ENCODE results near the gene CERS5.

The CERS5 gene

DNA sequence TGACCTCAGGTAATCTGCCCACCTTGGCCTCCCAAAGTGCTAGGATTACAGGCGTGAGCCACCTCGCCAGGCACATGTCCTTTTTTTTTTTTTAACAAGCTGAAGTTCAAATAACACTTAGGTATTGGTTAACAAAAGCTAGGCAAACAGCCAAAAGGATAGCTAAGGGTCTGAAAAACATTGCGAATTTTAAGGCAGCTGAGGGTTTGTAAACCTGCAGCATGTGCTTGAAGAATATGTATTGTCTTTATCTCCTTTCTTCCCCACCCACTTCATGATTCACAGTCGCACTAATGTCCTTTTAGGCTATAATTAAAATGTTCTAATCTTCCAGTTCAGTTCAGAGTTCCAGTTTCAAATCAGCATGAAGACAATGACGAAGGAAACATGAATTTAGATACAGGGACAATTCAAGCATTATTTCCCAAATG, 30.1 kb upstream of the CERS5 start:
- TF ChIP-seq, protein P1, sequence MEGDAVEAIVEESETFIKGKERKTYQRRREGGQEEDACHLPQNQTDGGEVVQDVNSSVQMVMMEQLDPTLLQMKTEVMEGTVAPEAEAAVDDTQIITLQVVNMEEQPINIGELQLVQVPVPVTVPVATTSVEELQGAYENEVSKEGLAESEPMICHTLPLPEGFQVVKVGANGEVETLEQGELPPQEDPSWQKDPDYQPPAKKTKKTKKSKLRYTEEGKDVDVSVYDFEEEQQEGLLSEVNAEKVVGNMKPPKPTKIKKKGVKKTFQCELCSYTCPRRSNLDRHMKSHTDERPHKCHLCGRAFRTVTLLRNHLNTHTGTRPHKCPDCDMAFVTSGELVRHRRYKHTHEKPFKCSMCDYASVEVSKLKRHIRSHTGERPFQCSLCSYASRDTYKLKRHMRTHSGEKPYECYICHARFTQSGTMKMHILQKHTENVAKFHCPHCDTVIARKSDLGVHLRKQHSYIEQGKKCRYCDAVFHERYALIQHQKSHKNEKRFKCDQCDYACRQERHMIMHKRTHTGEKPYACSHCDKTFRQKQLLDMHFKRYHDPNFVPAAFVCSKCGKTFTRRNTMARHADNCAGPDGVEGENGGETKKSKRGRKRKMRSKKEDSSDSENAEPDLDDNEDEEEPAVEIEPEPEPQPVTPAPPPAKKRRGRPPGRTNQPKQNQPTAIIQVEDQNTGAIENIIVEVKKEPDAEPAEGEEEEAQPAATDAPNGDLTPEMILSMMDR (IDR thresholded peaks at IDR 0.05; ENCODE audit: low read length), result no peak
- TF ChIP-seq EZH2 (IDR thresholded peaks at IDR 0.05; ENCODE audit: borderline replicate concordance, low read length), result no peak
- Histone ChIP-seq H3K27me3 (ENCODE audit: insufficient read depth, low read length) (no peaks in the 10 kb centered on the region), H3K79me2 (ENCODE audit: insufficient read depth, low read length) (no peaks in the 10 kb centered on the region), H3K4me3 (ENCODE audit: low read depth, low read length, poor library complexity, severe bottlenecking) (no peak overlapping the region), H3K9ac (ENCODE audit: low read length) (no peak overlapping the region), H4K20me1 (ENCODE audit: insufficient read depth, low read length) (no peaks in the 10 kb centered on the region), H3K4me1 (ENCODE audit: insufficient read depth, low read length, severe bottlenecking) (no peaks in the 10 kb centered on the region), H3K9me2 (ENCODE audit: low read depth, low read length) (no peaks in the 10 kb centered on the region), H3K4me2 (ENCODE audit: low read length) (no peak overlapping the region), H2AFZ (ENCODE audit: low read length) (no peak overlapping the region), H3F3A (ENCODE audit: insufficient read depth, low read length) (no peaks in the 10 kb centered on the region), H3K27ac (ENCODE audit: low read depth, low read length, poor library complexity, severe bottlenecking) (no peak overlapping the region), H3K9me3 (ENCODE audit: low read length) (no peaks in the 10 kb centered on the region), H3K36me3 (ENCODE audit: insufficient read depth, low read length) (no peaks in the 10 kb centered on the region)

GRCh38 chr12:50196537-50196936, 29.4 kb upstream of the CERS5 start:
- no peak overlapping the region for H2AFZ ChIP-seq (ENCODE audit: low read length)
- no peaks in the 10 kb centered on the region for H3K9me3 ChIP-seq (ENCODE audit: low read length)
- no peak overlapping the region for H3K9ac ChIP-seq (ENCODE audit: low read length)
- TF ChIP-seq, protein P1 (IDR thresholded peaks at IDR 0.05; ENCODE audit: low read length), result no peak
- no peak for TF ChIP-seq EZH2 (IDR thresholded peaks at IDR 0.05; ENCODE audit: borderline replicate concordance, low read length)
- H3K27me3 ChIP-seq (ENCODE audit: insufficient read depth, low read length), result no peaks in the 10 kb centered on the region
- H3K27ac ChIP-seq (ENCODE audit: low read depth, low read length, poor library complexity, severe bottlenecking), result no peak overlapping the region
- H3K4me2 ChIP-seq (ENCODE audit: low read length), result no peak overlapping the region
- no peaks in the 10 kb centered on the region for H3K9me2 ChIP-seq (ENCODE audit: low read depth, low read length)
- no peaks in the 10 kb centered on the region for H3K79me2 ChIP-seq (ENCODE audit: insufficient read depth, low read length)
- no peaks in the 10 kb centered on the region for H3K4me1 ChIP-seq (ENCODE audit: insufficient read depth, low read length, severe bottlenecking)
- no peaks in the 10 kb centered on the region for H3K36me3 ChIP-seq (ENCODE audit: insufficient read depth, low read length)
- H3K4me3 ChIP-seq (ENCODE audit: low read depth, low read length, poor library complexity, severe bottlenecking), result no peak overlapping the region
- H4K20me1 ChIP-seq (ENCODE audit: insufficient read depth, low read length), result no peaks in the 10 kb centered on the region
- H3F3A ChIP-seq (ENCODE audit: insufficient read depth, low read length), result no peaks in the 10 kb centered on the region

- no peaks in the 10 kb centered on the region for H3K9me3 ChIP-seq (ENCODE audit: low read length)
- H3F3A ChIP-seq (ENCODE audit: insufficient read depth, low read length), result no peaks in the 10 kb centered on the region
- no peaks in the 10 kb centered on the region for H3K36me3 ChIP-seq (ENCODE audit: insufficient read depth, low read length)
- H2AFZ ChIP-seq (ENCODE audit: low read length), result no peak overlapping the region
- H3K79me2 ChIP-seq (ENCODE audit: insufficient read depth, low read length), result no peaks in the 10 kb centered on the region
- no peaks in the 10 kb centered on the region for H4K20me1 ChIP-seq (ENCODE audit: insufficient read depth, low read length)
- no peaks in the 10 kb centered on the region for H3K4me1 ChIP-seq (ENCODE audit: insufficient read depth, low read length, severe bottlenecking)
- H3K4me3 ChIP-seq (ENCODE audit: low read depth, low read length, poor library complexity, severe bottlenecking), result no peak overlapping the region
- no peak overlapping the region for H3K9ac ChIP-seq (ENCODE audit: low read length)
- H3K27ac ChIP-seq (ENCODE audit: low read depth, low read length, poor library complexity, severe bottlenecking), result no peak overlapping the region
- H3K4me2 ChIP-seq (ENCODE audit: low read length), result no peak overlapping the region
- H3K9me2 ChIP-seq (ENCODE audit: low read depth, low read length), result no peaks in the 10 kb centered on the region
- TF ChIP-seq, protein P1 (IDR thresholded peaks at IDR 0.05; ENCODE audit: low read length), result no peak
- no peak for TF ChIP-seq EZH2 (IDR thresholded peaks at IDR 0.05; ENCODE audit: borderline replicate concordance, low read length)
- no peaks in the 10 kb centered on the region for H3K27me3 ChIP-seq (ENCODE audit: insufficient read depth, low read length)
Measured at GRCh38 chr12:50195832-50196231, 28.7 kb upstream of the CERS5 start.

Data from OCI-LY1 (cell line).